GM12864 (cell line): ENCODE data around the gene ICA1.

Source experiments
- DNase-seq: peaks from one replicate; pipeline ENCODE4 v3.0.0-alpha.2; 2011; ENCODE audit warnings: low read depth
- H3K4me3 ChIP-seq: 2 replicates; pipeline ENCODE4 v1.5.1; 2011; ENCODE audit warnings: mild to moderate bottlenecking, low read depth, low read length, control low read depth
- CTCF ChIP-seq: IDR thresholded peaks from 2 replicates; pipeline ENCODE4 v1.5.1; 2011; ENCODE audit warnings: low read depth, mild to moderate bottlenecking, moderate library complexity, low read length, control low read depth, inconsistent platforms; ENCODE audit errors: missing control alignments

Gene ICA1

GRCh38 chr7:8236780-8237407, 25.1 kb downstream of the ICA1 start:
- TF ChIP-seq CTCF: no peak
- DNase-seq: no peak
- H3K4me3 ChIP-seq: no peak overlapping the region

DNA sequence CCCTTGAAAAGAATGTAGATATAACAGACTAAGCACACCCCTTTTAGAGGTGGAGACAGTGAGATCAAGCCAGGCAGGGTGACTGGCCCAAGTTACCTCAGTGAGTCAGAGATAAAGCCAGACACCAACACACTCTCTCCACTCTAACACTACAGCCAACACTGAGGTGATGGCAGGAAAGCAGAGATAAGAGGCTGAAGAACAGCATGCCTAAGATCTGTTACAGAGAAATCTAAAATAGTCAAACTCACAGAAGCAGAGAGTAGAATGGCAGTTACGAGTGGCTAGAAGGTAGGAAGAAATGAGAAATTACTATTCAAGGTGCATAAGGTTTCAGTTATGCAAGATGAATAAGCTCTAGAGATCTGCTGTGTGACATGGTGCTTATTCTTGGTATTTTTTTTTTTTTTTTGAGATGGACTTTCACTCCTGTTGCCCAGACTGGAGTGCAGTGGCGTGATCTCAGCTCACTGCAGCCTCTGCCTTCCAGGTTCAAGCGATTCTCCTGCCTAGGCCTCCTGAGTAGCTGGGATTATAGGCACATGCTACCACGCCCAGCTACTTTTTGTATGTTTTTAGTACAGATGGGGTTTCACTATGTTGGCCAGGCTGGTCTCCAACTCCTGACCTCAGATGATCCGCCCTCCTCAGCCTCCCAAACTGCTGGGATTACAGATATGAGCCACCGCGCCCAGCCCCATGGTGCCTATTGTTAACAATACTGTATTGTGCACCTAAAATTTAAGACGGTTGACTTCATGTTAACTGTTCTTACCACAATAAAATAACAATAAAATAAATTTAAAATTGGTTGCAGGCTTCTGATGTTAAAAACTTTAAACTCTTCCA, 28.7 kb downstream of the ICA1 start:
- no peak for TF ChIP-seq CTCF
- DNase-seq: no peak
- H3K4me3 ChIP-seq: no peak overlapping the region

DNA sequence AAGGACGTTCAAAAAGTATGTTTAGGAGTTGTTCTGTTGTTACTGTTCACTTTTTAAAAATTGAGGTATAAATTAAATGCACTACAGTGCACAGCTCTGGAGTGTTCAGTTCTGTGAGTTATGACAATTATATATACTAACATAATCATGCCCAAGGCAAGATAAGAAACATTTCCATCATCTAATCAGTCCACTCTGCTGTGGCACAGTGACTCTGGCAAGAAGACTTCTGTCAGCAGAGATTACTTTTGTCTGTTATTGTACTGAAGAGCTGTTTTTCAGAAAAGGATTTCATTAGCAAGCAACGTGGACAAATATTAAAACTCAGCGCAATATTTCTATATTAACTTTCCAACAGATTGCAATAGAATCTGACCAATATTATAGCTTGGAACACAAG, 32.0 kb downstream of the ICA1 start:
- no peak for DNase-seq
- no peak overlapping the region for H3K4me3 ChIP-seq
- TF ChIP-seq CTCF: no peak

DNA sequence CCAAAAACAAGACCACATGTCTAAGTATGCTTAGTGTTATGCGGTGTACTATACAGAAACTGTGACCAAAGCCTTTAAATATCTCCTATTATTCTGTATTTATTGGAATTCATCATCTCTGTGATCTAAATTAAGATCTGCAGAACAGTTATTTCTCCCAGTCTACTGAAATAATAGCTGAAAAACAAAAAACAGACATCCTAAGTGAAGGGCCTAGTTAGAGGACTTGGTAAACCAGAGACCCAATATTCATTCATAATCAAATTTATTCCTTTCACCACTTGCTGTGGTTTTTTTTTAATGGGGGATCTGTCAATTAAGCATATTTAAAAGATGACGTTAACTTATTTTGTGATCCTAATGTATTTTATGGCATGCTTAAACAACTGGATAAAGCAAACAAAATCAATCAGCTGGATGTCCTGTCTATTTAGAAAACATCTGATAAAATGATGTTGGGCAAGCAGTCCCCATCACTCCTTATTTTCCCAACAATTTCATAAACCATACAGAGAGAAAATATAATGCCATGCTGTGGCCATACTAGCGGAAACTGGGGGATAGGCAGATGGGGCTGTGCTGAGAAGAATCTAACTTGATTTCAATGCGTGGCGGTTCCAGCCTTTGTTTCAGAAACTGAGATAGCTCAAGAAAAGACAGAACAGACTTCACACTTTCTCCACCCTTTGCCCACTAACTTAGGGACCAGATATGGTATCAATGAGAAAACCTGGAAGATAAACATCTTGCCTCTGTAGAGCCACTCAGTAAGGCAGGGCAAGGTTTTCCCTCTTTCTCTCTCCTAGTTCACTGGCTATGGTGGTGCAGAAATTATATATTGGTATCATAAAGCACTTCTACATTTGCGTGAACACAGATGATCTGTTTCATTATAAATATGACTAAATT, 32.9 kb downstream of the ICA1 start:
- TF ChIP-seq CTCF: no peak
- no peak overlapping the region for H3K4me3 ChIP-seq
- no peak for DNase-seq

- DNase-seq: no peak
- no peak for TF ChIP-seq CTCF
- no peak overlapping the region for H3K4me3 ChIP-seq
These were observed 33.9 kb downstream of the ICA1 start for GRCh38 chr7:8228068-8228467.

- no peak for DNase-seq
- H3K4me3 ChIP-seq: no peak overlapping the region
- no peak for TF ChIP-seq CTCF
These were observed 34.7 kb downstream of the ICA1 start for GRCh38 chr7:8227261-8227660.
